Left renal pelvis (tissue), 4 donors: Measurements from ENCODE around the gene RTN4R. TPM values are rescaled to one million over a fixed set of nuclear protein-coding genes. Genes with fewer than 3 reads are reported as not detected.

Experiments used
- DNase-seq, 4 donors: peaks; one replicate each; pipeline ENCODE4 v3.0.0-alpha.2; 2013; ENCODE audit warnings: low read depth in 4 of 4, low spot score in 3 of 4
- polyA plus RNA-seq, 4 donors: library from polyadenylated mRNA; unstranded; fragments of 120-200 nt; gene quantifications; one replicate each; pipeline ENCODE4 v1.2.1, GENCODE V29; 2013; ENCODE audit not compliant: insufficient read length in 4 of 4

RTN4R gene
- polyA plus RNA-seq, 4 donors, result 4.5 to 18.0 (median 7.2) TPM

DNA sequence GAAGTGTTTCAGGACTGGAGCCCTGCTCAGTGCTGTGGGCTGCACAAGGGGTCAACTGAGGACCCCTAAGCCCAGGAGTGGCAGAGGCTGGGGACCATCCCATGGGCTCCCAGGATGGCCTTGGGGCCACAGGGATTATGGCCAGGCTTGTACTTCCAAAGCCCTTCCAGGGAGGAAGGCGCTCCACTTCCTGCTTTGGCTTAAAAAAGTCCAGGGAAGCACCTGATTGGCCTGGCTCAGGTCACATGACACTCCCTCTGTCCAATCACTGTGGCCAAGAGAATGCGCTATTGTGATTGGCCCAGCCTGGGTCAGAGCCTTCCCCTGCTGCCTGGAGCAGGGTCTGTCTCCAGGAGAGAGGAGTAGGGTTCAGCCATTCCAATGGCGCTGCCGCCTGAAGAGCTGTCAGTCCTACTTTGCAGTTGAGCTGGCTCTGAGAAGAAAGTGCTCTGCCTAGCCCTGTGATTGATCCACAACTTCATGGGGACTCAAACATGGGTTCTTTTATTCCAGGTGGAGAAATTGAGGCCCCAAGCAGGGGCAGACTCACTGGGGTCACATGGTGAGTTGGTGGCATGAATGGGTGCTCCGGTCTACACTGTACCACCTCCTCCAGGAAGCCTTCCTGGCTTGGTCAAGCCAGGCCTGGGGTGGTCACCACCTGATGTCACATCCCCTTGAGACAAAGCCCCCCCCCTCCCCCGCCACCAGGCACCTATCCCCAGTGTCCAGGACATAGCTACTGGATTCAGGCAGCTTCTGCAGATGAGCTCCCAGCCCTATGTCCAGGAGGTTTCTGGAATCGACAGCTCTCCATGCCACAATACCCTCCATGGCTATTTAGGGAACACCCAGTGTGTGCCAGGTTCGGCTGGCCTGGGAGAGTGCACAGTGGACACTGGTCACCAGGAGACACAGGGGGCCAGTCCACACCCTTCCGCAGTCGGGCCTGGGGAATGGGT, 48.2 kb downstream of the RTN4R start:
- DNase-seq, result no peak

DNA sequence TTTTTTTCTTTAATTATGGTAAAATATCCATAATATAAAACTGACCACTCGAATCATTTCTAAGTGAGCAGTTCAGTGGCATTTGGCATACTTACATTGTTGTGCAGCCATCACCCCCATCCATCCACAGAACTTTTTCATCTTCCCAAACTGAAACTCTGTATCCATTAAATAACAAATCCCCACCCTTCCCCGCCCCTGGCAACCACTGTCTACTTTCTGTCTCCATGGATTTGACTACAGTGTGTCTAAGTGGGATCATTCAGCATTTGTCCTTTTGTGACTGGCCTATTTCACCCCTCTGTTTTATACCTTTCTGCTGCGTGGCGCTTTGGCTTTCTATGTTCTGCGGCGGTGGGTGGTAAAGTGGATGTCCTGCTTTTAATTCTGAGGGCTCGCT, 49.1 kb downstream of the RTN4R start:
- DNase-seq, result no peak

DNA sequence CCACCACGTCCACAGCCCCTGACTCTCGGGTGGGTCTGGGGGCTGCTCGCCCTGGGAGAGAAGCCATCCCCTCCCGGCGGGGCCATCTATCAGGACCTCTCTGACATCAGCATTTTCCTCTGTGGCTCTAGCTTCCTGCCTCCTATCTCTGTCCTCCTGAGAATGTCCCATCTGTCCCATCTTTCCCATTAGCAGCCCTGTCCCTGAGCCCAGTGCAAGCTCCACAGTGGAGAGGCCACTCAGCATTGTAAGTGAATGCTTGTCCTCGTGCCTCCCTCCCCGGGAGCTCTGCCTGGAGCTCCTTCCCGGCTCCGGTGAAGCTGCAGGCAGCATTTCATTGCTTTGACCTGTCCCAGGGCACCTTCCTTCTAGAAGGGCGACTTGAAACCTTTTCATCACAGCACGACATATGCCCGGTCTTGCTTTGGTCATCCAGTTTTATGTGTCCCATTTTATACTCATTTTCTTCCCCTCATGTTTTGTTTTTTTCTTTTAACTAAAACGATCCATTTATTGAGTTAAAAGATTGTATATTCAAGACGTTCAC, 49.7 kb downstream of the RTN4R start:
- no peak for DNase-seq

DNA sequence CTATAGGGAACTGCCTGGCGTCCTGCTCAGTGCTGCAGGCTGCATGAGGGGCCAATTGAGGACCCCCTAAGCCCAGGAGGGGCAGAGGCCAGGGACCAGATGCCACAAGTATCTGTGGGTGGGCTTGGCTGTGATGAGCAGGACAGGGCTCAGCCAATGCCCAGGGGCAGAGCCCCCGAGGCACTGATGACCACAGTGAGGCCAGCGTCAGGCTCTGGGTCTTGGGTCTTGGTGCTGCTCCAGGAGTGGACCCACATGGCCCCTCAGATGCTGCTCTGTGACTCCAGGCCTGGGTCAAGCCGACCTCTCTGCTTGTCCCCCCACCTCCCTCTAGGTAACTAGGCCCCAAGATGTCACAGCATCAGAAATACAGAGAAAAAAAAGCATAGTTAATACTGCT, 50.6 kb downstream of the RTN4R start:
- DNase-seq, result no peak

DNA sequence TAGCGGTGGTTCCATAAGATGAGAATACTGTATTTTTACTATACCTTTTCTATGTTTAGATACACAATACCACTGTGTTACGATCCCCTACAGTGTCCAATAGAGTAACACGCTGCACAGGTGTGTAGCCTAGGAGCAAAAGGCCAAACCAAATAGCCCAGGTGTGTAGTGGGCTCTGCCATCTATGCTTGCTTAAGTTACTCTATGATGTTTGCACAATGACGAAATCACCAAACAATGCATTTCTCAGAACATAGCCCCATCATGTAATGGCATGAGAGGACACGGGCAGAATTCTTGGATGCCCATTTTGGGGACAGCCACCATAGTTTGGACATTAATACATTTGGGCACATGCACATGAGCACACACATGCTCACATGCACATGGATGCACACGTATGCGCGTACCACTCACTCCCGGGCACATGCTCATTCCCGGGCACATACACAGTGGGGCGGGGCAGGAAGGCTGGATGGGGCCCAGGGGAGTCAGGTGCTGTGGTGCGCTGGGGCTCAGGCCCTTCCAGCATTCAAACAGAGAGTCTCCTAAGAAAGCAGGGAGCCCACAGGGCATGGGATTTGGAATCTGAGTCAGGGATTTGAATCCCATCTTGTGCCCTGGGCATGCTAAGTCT, 51.1 kb downstream of the RTN4R start:
- DNase-seq, result no peak

DNA sequence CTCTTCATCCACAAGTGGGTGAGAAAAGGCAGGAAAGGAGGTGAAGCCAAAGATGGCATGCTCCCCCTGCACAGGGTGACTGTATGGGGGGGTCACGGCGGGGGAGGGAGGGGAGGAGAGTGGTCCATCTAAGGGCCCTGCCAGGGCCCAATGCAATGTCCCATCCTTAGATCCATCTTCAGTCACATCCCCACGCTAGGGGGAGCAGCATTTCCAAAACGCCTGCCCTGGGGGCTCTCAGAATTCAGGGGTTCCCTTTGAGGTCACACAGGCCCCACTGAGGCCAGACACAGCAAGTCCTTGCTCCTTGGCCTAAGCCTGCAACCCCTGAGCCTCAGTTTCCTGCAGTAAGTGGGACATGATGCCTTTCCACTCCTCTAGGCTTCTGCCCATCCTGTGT, 52.4 kb downstream of the RTN4R start:
- no peak for DNase-seq

DNA sequence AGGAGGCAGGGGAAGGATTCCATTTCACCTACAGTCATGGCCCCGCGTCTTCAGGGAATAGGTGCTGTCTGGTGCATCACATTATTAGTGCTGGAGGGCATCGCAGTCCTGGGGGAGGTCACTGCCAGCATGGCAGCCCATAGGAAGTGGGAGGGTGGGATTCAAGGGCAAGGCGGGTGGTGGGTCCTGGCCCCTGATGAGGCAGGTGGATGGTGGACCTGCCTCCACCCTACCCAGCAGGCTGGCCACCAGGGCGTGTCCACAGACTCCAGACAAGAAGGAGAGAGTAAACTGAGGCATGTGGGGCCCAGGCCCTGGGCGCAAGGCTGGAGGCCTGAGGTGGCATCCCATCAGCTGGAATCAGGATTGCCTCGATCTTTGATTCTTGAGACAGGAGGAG, 53.3 kb downstream of the RTN4R start:
- no peak for DNase-seq

DNA sequence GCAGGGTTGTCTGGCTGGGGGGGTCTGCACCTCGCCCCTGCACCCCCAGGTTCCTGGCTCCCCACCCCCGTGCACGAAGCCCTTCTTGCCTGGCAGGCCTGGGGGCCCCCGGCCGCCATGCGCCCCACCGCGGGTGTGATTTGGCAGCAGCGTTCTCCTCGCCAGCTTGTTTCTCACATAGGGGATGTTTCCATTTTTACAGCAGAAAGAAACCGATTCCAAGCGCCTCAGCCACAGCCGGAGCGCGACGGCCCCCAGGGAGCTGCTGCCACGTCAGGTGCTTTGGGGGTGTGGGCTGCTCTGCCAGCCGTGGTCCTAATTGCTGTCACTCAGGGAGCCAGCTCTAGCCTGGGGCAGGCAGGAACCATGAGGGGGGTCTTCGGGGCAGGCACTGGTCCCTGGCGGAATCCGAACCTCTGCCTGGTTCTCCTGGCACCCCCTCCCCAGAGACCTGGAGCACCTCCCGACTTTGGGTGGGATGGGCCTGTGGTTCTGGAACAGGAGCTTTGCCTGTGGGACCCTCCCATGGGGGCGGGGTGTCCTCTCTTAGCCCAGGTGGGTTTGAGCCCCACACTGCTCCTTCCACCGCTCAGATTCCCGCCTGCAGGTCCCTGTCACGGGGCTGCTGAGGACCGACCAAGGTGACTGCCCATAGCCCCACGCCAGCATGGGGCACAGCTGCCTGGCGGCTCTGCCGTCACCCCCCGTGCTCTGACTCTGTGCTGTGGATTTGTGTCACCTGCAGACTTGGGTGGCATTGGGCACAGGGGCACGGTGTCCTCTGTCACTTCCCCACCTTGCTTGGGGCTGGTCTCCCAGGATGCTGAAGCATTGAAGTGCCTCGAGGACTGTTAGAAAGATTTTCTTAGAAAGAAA, 54.0 kb downstream of the RTN4R start:
- DNase-seq, result no peak

DNA sequence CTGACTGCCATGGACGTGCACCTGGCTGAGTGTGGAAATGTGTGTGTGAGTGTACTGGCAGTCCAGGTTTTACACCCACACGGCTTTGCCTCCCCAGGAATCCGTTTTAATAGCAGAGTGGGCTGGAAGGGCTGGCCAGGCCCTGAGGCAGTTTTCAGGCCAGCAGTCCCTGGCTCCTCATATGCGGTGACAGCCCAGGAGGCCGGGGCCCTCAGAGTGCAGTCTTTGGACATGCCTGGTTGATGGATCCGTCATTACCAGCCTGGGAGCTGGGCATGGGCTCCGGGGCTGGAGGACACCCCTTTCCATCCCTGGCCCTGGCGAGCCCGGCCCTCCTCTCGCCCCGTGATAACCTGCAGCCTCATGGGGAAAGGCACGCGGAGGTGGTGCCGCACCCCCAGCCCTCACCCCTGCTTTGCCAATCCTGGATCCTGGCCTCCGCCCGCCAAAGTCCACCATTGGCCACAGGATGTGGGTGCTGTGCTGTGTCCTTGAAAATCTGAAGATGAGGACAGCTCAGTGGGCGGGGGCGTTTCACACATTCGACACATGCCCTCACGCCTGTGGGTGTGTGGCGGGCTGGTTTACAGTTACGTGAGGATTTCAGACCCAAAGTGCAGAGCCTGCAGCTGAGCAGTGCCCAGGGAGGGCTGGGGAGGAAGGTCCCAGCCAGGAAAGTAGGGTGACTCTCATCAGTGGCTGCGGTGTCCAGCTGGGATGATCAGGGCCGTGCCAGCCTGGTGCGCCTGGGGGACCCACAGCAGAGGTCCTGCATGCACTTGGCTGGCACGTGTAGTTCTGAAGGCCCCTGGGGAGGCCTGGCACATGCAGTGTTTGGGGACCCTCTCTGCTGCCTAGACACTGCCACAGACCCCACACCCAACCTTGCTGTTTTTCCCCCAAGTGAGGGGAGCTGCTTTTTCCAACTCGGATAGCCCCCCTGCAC, 55.1 kb downstream of the RTN4R start:
- DNase-seq, result no peak

DNA sequence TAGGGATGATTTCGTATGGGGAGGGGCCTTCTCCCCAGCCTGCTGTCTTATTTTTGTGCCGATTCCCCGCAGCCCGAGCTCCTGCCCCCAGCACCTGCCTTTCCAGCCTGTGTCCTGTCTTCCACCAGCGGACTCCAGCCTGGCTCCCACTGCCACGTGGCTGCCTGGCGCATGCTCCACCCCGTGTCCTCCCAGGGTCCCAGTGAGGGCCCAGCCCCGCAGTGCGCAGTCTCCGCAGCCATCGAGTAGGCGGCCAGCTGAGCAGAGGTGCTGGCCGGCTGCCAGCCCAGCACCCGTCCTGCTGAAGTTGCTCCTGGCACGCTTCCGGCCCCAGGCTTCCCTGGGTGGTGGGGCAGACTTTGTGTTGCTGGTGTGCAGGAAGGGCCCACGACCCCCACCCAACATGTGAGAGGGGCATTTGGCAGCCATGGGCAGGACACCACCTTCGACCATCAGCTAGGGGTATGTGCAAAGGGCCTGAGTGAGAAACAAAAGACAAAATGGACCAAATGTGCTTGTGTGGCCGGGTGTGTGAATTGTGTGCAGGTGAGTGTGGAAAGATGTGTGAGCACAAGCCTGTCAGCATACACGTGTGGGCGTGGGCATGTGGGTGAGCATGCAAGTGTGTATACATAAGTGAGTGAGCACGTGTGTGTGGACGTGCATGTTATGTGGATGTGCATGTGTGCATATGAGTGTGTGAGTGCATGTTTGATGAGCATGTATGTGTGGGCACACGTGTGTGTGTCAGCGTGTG, 55.9 kb downstream of the RTN4R start:
- DNase-seq, result no peak

DNA sequence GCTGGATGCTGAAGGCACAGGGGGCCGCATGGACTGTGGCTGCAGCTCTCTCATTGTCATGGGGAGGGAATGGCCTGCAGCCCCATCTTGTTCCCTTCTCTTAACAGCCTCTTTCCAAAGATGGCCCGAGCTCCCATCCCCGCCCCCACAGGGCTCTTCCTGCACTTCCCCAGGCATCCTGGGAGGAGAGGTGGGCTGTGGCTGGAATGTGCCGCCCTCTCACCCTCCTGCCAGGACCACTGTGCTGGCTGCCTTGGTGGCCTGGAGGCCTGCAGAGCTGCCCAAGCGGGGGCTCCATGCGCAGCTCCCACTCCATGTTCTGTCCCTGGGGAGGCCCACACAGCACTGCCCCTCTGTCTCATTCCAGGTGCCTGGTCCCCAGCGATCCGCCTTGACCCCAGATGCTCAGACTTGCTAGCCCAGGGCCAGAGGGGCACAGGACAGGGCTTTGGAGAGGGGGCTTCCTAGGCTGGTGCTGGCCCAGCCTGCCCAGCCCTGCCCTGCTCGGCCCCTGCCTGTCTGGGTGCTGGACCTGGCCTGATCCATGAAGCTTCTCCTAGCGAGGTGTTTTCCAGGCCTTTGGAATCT, 56.6 kb downstream of the RTN4R start:
- DNase-seq, result no peak

DNA sequence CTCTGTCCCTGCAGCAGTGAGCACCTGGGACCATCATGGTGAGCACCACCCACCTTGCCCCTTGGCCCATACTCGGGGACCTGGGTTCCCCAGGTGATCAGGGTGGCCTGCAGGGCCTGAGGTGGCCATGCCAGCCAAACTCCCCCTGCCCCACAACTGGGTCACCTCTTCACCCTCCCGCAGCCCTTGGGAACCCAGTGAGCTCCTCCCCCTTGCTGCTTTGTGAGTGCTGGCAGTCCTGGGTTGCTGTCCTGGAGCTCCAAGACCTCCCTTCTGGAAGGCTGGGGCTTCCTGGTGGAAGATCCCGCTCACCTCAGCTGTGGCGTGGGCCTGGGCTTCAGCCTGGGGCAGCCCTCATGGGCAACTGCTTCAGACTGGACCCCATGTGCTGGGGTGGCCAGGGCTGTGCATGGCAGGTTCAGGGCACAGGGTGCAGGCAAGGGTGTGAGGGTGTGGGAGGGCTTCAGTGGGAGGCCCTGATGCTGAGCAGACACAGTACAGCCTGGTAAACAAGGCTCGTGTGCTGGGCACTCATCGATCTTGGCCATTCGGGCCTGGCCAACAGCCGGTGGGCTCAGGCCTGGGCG, 57.6 kb downstream of the RTN4R start:
- DNase-seq, result no peak

DNA sequence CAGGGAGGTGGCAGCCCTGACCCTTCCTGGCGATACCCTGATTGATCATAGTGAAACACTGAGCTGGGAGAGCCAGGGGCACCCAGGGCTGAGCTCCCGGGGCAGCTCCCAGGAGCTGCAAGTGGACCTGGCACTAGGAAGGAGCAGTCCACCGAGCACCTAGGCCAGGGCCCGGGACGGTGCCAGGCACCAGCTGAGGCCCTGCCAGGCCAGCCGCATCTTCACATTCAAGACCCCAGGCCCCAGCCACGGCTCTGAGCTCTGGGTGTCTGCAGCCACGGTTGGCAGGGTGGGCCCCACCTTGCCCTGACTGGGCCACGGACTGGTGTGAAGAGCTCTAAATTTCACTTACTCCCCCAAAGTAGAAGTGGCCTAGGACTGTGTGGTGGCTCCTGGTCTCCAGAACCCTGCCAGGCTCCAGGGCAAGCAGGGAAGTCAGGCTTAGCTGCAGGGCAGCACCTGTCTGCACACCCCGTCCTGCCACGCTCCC, 58.3 kb downstream of the RTN4R start:
- no peak for DNase-seq

DNA sequence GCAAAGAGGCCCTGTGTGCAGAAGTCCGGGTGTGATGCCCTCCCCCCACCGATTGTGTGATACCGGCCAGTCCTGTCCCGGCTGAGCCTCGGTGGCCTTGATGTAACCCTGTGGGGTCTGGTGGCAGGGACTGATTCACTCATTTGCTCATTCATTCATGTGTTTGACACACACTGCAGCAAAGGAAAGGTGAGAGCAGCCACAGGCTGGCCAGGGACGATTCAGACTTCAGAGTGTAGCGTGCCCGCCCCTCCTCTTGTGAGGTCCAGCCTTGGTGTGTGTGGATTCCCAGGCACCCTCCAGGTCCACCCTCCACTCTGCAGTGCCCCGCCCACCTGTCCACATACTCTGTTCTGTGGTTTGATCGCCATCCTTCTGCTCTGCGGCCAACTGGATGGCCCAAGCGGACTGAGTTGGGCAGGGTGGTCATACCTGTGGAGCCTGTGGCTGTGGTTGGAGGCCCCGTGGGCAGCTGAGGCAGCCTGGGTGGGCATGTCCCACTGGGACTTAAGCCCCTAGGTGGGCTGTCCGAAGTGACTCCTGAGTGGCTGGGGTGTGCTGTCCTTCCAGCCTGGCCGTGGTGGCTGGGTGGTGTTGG, 59.3 kb downstream of the RTN4R start:
- DNase-seq, result no peak

DNA sequence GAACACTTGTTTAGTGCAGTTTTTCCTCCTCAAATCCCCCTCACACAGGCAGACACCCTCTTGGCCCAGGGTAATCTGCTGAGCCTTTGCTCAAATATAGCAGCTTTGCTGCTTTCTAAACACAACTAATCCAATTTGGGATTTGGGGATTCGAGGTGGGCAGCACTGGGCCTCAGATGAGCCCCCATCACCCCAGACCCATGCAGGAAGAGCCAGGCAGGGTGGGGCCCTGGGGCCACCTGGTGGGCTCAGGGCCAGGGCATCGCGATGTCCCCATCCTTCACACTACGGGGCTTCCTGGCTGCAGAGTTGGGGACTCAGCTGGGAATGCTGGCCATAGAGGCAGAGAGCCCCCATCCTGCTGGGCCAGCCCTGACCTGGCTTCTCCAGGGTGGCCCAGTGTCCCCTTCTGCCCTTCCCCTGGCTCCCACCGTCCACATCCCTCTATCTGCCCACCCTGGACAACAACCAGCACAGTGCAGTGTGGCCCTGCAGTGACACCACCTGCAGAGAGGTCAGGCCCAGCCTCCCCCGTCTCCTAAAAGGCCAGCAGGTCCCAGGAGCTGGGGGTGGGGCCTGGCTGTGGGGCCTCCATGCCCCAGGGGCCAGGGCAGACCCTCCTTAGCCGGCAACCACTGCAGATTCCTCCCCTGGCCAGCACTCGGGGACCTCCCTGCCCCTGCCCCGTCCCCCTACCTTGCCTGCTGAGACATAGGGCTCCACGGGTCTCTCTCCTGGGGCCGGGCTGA, 60.7 kb downstream of the RTN4R start:
- no peak for DNase-seq

DNA sequence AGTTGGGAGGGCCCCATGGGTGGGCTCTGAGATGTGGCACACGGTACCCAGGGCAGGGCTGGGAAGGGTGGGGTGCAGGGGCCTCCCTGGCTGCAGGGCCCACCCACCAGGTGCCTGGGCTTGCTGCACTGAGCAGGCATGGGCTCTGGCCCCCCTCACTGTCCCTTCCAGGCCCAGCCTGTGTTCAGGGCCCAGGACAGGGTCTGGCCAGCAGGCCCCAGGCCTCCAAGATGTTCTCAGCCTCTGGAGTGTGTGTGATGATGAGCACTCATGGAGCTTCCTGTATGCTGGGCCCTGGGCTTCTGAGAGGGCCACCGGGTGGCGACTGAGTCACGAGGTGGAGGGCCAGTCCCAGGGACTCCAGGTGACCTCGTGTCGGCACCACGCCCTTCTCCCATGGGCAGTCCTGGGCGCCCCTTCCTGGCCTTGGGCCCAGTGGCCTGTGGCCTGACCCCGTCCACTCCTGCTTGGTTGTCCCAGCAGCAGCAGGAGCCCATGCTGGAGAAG, 61.4 kb downstream of the RTN4R start:
- no peak for DNase-seq
